H1 (cell line): ENCODE results near the gene FXYD3. TPM values are rescaled to one million over a fixed set of nuclear protein-coding genes. Genes with fewer than 3 reads are reported as not detected.

Experiments used
- BCL11A ChIP-seq, 2 experiments: IDR thresholded peaks; one replicate each; pipeline ENCODE4 v1.6.1; 2011; ENCODE audit warnings: low read depth in 2 of 2, low read length in 2 of 2, mild to moderate bottlenecking in 2 of 2
- polyA plus RNA-seq, 7 experiments: library from polyadenylated mRNA; depleted of rRNA in 3 of 7; stranded (reverse) in 5 of 7; unstranded in 2 of 7; fragments of >200 nt in 5 of 7; fragments of 200-250 nt in 2 of 7; gene quantifications; 1 replicate in 5 of 7; 2 replicates in 1 of 7; 4 replicates in 1 of 7; pipeline versions ENCODE4 v1.2.1 to v1.2.3, GENCODE V29; 2011 to 2013; ENCODE audit warnings: missing spikeins in 2 of 7, mixed read lengths in 2 of 7
- total RNA-seq: library from RNA; stranded (reverse); fragmentation: NEBNext Ultra II Directional; extraction: Animal tissue kit (Norgen Biotek cat#: 25700); gene quantifications from 2 replicates; pipeline ENCODE4 v1.2.1, GENCODE V29; 2021

FXYD3 gene
- total and polyA plus RNA-seq, 2 of the 8 experiments (the other 6 are each of a cell fraction or from before 2014, with no cell fraction given): 0.33 TPM; not detected in 1

DNA sequence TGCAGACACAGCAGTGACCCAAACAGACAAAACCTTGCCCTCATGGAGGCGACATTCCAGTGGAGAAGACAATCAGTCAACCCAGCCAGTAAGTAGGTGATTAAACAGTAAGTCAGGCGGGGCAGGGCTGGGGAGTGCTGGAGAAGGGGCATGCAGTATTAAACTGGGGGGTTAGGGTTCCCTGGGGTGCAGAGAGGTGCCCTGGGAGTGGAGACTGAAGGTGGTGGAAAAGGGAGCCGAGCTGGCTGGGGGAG, 31.2 kb upstream of the FXYD3 start (continued):
- no peak for TF ChIP-seq BCL11A (IDR thresholded peaks at IDR 0.05; ENCODE audit: low read depth in 2 of 2, low read length in 2 of 2)
